LNCAP (cell line): ENCODE data around the gene CDH13.

Experiments used
- TF ChIP-seq, protein P1 (sequence below): fragments of 450-650 bp; IDR thresholded peaks from 2 replicates; pipeline ENCODE4 v1.5.1; 2017; ENCODE audit warnings: mild to moderate bottlenecking

The CDH13 gene

DNA sequence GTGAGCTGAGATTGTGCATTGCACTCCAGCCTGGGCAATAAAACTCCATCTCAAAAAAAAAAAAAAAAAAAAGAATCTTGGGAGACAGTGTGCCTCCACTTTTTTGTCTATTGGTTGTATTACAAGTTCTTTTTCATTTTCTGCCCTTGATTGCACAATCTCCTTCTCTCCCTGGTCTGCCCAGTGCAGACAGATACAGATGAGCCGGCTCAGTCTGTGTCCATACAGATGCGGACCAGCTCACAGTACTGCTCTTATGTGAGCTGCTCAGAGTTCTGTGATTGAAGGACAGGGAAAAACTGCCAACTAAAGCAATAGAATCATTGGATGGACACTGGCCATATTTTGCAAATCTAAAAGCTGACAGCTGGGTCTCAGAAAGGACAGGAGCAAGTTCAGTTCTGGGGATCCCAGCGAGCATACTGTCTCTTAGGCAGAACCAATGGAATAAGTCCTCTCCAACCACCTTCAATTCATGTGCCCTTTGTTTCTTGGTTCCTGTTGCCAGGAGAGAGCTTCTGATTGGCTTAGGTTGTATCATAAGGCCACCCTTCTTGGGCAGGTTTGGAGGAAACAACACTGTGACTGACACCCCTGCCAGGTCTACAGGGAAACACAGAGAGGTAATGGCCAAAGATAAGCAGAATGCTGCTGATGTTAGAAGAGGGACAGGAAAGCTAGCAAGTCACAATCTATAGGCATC lies 685.4 kb downstream of the CDH13 start:
- TF ChIP-seq, protein P1, sequence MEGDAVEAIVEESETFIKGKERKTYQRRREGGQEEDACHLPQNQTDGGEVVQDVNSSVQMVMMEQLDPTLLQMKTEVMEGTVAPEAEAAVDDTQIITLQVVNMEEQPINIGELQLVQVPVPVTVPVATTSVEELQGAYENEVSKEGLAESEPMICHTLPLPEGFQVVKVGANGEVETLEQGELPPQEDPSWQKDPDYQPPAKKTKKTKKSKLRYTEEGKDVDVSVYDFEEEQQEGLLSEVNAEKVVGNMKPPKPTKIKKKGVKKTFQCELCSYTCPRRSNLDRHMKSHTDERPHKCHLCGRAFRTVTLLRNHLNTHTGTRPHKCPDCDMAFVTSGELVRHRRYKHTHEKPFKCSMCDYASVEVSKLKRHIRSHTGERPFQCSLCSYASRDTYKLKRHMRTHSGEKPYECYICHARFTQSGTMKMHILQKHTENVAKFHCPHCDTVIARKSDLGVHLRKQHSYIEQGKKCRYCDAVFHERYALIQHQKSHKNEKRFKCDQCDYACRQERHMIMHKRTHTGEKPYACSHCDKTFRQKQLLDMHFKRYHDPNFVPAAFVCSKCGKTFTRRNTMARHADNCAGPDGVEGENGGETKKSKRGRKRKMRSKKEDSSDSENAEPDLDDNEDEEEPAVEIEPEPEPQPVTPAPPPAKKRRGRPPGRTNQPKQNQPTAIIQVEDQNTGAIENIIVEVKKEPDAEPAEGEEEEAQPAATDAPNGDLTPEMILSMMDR: no peak

- TF ChIP-seq, protein P1: no peak
These were observed 686.0 kb downstream of the CDH13 start for GRCh38 chr16:83312718-83313245.

- TF ChIP-seq, protein P1: no peak
These were observed 688.5 kb downstream of the CDH13 start for GRCh38 chr16:83315271-83315670.

- TF ChIP-seq, protein P1: no peak
These were observed 689.7 kb downstream of the CDH13 start for GRCh38 chr16:83316458-83316857.

GRCh38 chr16:83318390-83318789 lies 691.6 kb downstream of the CDH13 start:
- TF ChIP-seq, protein P1: no peak

GRCh38 chr16:83328936-83329335 lies 702.2 kb downstream of the CDH13 start:
- TF ChIP-seq, protein P1: no peak

GRCh38 chr16:83329441-83329840 lies 702.7 kb downstream of the CDH13 start:
- TF ChIP-seq, protein P1: no peak
